ENCODE data around the gene INPP5D. TPM values are rescaled to one million over a fixed set of nuclear protein-coding genes. Genes with fewer than 3 reads are reported as not detected.

Gene INPP5D
- total RNA-seq, 4 donors from 2014 or later: 22.8 to 55.3 (median 42.1) TPM

DNA sequence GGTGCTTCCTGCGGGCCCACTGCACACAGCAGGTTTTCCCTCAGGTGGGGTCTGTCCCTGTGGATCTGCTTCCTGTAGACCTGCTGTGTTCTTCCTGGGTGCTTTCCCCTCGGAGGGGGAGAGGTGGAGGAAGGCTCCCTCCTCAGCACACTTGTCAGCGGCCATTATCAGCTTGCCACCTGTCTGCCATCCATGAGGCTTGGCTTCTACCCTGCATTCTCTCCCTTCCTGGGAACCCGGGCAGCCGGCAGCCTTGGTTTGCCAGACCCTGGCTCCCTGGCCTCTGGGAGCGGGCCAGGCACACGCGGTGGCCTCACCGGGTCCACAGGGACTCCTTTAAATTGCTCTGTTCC, 58.5 kb downstream of the INPP5D start:
- H3K27me3 ChIP-seq: no peaks in the 10 kb centered on the region
- H3K9me3 ChIP-seq: no peaks in the 10 kb centered on the region
- H3K36me3 ChIP-seq: peaks cover 0 to 7% (median 0%) of the 10 kb centered on the region in 3 donors
- H3K27ac ChIP-seq: no peak overlapping the region
- TF ChIP-seq POLR2A (IDR thresholded peaks at IDR 0.05): no peak
- TF ChIP-seq EP300 (IDR thresholded peaks at IDR 0.05): no peak
- TF ChIP-seq, protein P1, sequence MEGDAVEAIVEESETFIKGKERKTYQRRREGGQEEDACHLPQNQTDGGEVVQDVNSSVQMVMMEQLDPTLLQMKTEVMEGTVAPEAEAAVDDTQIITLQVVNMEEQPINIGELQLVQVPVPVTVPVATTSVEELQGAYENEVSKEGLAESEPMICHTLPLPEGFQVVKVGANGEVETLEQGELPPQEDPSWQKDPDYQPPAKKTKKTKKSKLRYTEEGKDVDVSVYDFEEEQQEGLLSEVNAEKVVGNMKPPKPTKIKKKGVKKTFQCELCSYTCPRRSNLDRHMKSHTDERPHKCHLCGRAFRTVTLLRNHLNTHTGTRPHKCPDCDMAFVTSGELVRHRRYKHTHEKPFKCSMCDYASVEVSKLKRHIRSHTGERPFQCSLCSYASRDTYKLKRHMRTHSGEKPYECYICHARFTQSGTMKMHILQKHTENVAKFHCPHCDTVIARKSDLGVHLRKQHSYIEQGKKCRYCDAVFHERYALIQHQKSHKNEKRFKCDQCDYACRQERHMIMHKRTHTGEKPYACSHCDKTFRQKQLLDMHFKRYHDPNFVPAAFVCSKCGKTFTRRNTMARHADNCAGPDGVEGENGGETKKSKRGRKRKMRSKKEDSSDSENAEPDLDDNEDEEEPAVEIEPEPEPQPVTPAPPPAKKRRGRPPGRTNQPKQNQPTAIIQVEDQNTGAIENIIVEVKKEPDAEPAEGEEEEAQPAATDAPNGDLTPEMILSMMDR (IDR thresholded peaks at IDR 0.05): no peak
- 82 to 87% methylated on average over 9 of the region's 9 CpGs for WGBS, 2 donors
- H3K4me1 ChIP-seq: no peaks in the 10 kb centered on the region
- H3K4me3 ChIP-seq: no peak overlapping the region
- no peak for DNase-seq (ENCODE audit: low spot score in 2 of 2)

DNA sequence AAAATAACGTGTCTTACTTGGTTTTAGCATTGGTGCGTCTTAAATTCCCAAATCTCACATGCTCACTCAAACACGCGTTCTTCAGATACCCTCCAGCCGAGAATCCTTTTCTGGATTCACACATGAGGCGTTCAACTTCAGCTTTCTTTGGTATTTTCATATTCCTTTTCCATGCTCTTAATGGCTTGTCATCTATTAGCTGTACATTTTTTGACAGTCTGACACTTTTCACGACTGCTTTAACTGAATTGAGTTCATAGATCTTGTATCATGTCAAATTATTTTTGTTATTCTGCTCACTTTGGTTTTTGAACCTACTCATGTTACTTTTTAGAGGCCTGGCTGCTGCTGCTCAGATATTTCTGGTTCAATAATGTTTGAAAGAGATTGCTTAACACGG, 59.0 kb downstream of the INPP5D start:
- Histone ChIP-seq H3K4me1 (peaks cover 0 to 1% (median 0%) of the 10 kb centered on the region in 4 donors), H3K9me3 (no peaks in the 10 kb centered on the region), H3K4me3 (no peak overlapping the region), H3K27ac (no peak overlapping the region), H3K27me3 (no peaks in the 10 kb centered on the region), H3K36me3 (peaks cover 0 to 7% (median 0%) of the 10 kb centered on the region in 3 donors)
- TF ChIP-seq, protein P1 (IDR thresholded peaks at IDR 0.05): no peak
- no peak for TF ChIP-seq EP300 (IDR thresholded peaks at IDR 0.05)
- TF ChIP-seq POLR2A (IDR thresholded peaks at IDR 0.05): no peak
- WGBS, 2 donors: 82 to 83% methylated on average over 8 of the region's 8 CpGs
- no peak for DNase-seq (ENCODE audit: low spot score in 2 of 2)

DNA sequence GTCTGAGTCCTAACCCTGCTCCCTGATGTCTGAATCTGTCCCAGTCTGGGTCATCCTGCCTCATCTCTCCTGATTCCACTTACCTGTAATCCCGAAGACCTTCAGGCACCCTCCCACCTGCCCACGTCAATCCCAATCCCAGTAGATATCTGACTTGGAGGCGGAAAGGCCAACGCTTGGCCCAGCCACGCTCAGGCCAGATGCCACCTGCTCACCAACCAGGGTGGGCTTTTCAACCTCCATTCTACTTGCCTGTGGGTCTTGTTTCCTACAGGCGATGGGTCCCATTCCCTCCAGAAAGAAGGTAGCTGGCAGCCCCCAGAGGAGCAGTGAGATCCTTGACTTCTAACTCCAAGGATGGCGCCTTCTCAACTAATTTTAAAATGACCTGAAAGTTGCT, 59.7 kb downstream of the INPP5D start:
- H3K36me3 ChIP-seq: peaks cover 0 to 7% (median 0%) of the 10 kb centered on the region in 3 donors
- 93% methylated on average over 7 of the region's 7 CpGs for WGBS, 2 donors
- peaks cover 0 to 6% (median 0%) of the 10 kb centered on the region in 4 donors for H3K4me1 ChIP-seq
- DNase-seq (ENCODE audit: low spot score in 2 of 2): no peak
- TF ChIP-seq POLR2A (IDR thresholded peaks at IDR 0.05) (no peak), EP300 (IDR thresholded peaks at IDR 0.05) (no peak)
- TF ChIP-seq, protein P1 (IDR thresholded peaks at IDR 0.05): no peak
- no peak overlapping the region for H3K27ac ChIP-seq
- no peaks in the 10 kb centered on the region for H3K27me3 ChIP-seq
- no peak overlapping the region for H3K4me3 ChIP-seq
- H3K9me3 ChIP-seq: no peaks in the 10 kb centered on the region

DNA sequence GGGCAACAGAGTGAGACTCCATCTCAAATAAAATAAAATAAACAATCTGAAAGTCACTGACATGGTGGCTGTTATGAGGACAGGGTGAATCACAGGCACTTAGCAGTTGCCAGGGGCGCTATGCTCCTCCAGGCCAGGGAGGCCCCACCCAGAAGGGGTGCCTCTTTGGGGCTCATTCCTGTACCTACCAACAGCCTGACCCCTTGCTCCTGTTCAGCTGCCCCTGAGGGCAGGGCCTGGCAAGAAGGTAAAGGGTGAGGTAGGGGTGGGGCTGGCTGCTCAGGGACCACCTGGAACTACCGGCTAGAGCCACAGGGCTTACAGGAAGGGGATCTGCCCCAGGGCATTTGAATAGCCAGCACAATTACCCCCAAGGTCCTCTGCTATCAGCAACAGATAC, 60.3 kb downstream of the INPP5D start:
- 80 to 91% methylated on average over 2 of the region's 2 CpGs for WGBS, 2 donors
- Histone ChIP-seq H3K9me3 (no peaks in the 10 kb centered on the region), H3K36me3 (peaks cover 0 to 7% (median 0%) of the 10 kb centered on the region in 3 donors), H3K27me3 (no peaks in the 10 kb centered on the region), H3K4me3 (no peak overlapping the region), H3K4me1 (peaks cover 0 to 6% (median 0%) of the 10 kb centered on the region in 4 donors), H3K27ac (no peak overlapping the region)
- no peak for DNase-seq (ENCODE audit: low spot score in 2 of 2)
- no peak for TF ChIP-seq EP300 (IDR thresholded peaks at IDR 0.05)
- no peak for TF ChIP-seq POLR2A (IDR thresholded peaks at IDR 0.05)
- TF ChIP-seq, protein P1 (IDR thresholded peaks at IDR 0.05): no peak

DNA sequence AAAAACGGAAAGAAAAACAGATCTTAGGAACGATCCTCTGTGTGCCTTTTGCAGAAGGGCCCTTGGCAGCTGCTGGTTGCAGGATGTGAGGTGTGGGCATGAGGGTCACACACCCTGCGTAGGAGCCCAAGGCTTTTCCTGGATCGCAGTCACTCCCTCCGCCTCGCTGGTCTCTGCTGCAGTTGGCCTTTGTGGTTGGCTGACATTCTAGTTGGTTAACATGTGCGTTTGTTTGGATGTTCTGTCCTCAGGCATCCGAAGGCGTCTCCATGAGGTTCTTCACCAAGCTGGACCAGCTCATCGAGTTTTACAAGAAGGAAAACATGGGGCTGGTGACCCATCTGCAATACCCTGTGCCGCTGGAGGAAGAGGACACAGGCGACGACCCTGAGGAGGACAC, 61.7 kb downstream of the INPP5D start:
- no peak overlapping the region for H3K27ac ChIP-seq
- 85 to 86% methylated on average over 13 of the region's 13 CpGs for WGBS, 2 donors
- H3K9me3 ChIP-seq: no peaks in the 10 kb centered on the region
- H3K36me3 ChIP-seq: peaks cover 0 to 7% (median 0%) of the 10 kb centered on the region in 3 donors
- H3K27me3 ChIP-seq: no peaks in the 10 kb centered on the region
- H3K4me3 ChIP-seq: no peak overlapping the region
- no peak for DNase-seq (ENCODE audit: low spot score in 2 of 2)
- TF ChIP-seq EP300 (IDR thresholded peaks at IDR 0.05) (no peak), POLR2A (IDR thresholded peaks at IDR 0.05) (no peak)
- TF ChIP-seq, protein P1 (IDR thresholded peaks at IDR 0.05): no peak
- peaks cover 0 to 6% (median 0%) of the 10 kb centered on the region in 4 donors for H3K4me1 ChIP-seq
